Caki2 (cell line): ENCODE results near the gene RXRB. TPM values are rescaled to one million over a fixed set of nuclear protein-coding genes. Genes with fewer than 3 reads are reported as not detected.

Experiments used
- DNase-seq: peaks from one replicate; pipeline ENCODE4 v3.0.0-alpha.2; 2015; ENCODE audit warnings: low read depth
- in situ Hi-C: cut with HindIII; loops from 2 replicates; pipeline ENCODE4 v1.10.0; 2016; ENCODE audit warnings: low sequenced_read_pairs, low pct_unique_long_range_greater_than_20kb, mixed read lengths
- total RNA-seq: library from RNA; depleted of rRNA; stranded (reverse); fragments of >200 nt; shearing (Covaris generic); gene quantifications from 2 replicates; pipeline ENCODE4 v1.2.3, GENCODE V29; 2014; ENCODE audit warnings: low replicate concordance

RXRB gene
- total RNA-seq, 1 experiment from 2014 or later = 25.1 TPM

DNA sequence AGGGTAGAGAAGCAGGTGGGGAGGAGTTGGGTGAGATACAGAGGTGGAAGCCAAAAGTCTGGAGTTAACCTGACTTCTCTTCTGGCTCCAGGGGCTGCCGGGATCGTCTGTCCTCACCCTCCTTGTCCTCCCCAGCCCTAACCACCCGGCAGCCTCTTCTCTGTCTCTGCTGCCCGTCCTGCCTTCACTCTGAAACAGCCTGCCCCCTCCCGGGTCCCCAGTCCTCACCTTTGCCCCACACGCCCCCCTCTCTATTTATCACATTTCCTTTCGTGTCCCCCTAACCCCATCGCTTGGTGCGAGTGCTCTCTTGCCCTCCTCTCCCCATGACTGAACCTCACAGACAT lies 13.5 kb upstream of the RXRB start:
- in situ Hi-C loops = no loop called here
- DNase-seq = no peak

GRCh38 chr6:33213166-33213988 lies 12.9 kb upstream of the RXRB start:
- in situ Hi-C loops = no loop called here
- no peak for DNase-seq

GRCh38 chr6:33212857-33213165 lies 12.3 kb upstream of the RXRB start:
- in situ Hi-C loops = no loop called here
- no peak for DNase-seq

DNA sequence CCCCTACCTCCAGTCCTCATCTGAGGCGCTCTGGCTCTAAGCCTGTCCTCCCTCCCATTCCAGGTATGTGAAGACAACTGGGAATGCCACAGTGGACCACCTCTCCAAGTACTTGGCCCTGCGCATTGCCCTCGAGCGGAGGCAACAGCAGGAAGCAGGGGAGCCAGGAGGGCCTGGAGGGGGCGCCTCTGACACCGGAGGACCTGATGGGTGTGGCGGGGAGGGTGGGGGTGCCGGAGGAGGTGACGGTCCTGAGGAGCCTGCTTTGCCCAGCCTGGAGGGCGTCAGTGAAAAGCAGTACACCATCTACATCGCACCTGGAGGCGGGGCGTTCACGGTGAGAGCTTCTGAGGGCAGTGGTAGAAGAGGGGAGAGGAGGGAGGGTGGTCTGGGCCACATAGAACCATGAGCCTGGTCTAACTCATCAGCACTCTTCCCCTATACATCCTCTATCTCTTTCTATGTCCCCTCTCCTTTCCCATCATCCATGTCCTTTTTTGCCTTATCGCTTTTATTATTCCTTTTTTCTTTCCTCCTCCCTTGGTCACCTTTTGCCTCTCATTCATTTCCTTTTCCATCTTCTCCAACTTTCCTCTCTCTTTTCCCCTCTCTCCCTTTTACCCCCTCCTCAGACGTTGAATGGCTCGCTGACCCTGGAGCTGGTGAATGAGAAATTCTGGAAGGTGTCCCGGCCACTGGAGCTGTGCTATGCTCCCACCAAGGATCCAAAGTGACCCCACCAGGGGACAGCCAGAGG lies 11.4 kb upstream of the RXRB start:
- in situ Hi-C loops = no loop called here
- DNase-seq = no peak

DNA sequence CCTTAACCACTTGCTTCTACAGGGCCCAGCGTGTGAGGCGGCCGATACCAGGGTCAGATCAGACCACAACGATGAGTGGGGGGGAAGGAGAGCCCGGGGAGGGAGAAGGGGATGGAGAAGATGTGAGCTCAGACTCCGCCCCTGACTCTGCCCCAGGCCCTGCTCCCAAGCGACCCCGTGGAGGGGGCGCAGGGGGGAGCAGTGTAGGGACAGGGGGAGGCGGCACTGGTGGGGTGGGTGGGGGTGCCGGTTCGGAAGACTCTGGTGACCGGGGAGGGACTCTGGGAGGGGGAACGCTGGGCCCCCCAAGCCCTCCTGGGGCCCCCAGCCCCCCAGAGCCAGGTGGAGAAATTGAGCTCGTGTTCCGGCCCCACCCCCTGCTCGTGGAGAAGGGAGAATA lies 10.7 kb upstream of the RXRB start:
- no peak for DNase-seq
- in situ Hi-C loops = no loop called here

- in situ Hi-C loops = no loop called here
- no peak for DNase-seq
Observed at GRCh38 chr6:33209856-33210255, 9.4 kb upstream of the RXRB start.

DNA sequence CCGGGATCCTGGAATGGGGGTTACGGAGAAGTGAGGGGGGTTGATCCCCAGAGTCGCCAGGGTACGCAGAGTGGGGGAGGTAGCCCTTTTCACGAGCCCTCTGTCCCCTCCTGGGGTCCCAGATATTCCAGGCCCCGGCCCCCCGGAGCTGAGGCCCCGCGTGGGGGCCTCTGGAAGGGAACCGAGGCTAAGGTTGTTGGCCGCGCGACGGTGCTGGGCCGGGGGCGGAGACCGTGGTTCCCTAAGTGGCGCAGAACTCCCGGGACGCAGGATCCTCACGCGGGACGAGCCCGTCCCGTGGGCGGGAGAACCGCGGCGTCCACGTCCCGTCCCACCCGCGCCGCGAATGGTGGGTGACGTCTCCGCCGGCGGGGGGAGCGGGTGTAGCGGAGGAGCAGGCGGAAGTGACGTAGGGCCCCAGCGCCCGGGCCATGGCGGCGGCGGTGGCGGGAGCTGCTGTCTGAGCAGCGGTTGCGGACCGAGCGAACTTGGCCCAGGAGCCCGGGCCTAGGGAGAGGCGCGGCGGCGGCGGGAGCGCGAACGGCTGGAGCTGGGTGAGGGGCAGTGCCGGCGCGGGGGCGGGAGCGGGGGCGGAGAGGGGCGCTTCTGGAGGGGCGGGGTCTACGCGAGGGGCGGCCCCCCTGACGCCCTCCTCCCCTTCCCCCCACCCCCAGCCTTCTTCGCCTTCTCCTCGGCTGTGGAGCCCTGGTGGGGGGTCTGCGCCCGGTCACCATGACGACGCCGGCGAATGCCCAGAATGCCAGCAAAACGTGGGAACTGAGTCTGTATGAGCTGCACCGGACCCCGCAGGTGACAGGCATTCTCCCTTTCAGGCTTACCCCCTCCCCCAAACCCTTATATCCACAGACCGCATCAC lies 7.9 kb upstream of the RXRB start, which contains the start of gene RING1:
Gene RING1, plus strand, starts transcription at position 410 of the 877 bp plus-strand sequence. Its CDS starts 323 bp downstream, at position 733.
- peak; percentile 58 for DNase-seq
- in situ Hi-C loops = no loop called here

DNA sequence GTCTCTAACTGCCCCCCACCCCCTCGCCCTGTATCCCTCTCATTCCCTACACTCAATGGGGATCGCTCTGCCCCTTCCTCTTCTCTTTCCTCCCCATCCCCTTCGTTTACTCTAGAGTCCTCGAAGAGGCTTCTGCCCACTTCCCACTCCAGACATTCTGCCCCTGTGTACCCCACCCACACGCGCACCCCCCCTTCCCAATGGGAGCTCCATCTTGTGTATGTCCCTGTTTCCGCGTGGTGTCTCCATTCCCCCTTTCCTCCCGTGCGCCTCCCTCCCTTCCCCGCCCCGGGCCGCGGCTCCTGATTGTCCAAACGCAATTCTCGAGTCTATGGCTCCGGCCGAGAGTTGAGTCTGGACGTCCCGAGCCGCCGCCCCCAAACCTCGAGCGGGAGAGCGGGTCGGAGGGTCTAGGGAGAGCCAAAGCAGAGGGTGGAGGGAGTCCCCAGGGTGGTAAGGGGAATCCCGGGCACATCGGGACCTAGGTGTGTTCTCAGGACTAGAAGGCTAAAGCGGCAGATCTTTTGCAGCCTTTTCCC lies 7.2 kb upstream of the RXRB start:
- no peak for DNase-seq
- in situ Hi-C loops = no loop called here

DNA sequence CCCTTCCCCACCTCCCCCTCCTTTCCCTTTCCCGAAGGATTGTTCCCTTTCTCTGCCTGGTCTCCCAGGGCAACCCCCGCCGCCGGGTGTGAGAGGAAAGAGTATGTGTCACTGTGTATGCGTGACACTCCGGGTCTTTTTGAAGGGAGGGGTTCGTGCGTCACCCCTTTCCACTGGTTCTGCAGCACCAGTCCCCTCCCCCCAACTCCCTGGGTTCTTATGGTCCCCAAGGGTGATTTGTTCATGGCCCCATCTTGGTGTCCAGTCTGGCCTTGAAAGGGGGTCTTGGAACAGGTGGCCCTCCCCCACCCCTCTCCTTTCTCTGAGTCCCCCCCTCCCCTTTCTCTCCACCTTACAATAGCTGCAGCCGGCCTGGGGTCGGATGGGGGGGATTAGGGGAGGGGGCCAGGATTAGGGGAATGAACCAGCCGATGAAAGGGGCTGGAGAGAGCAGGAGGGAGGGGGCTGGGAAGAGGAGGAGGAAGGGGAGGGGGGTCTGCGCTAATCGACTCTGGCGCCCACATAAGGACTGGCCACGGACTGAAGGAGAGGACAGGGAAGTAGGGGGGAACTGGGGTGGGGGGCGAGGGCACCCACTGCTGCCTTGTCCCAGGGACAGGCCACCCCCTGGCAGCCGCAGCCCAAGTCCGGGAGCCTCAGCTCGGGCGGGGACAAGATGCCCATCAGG lies 6.5 kb upstream of the RXRB start:
- no peak for DNase-seq
- in situ Hi-C loops = no loop called here

GRCh38 chr6:33206027-33206863 lies 5.8 kb upstream of the RXRB start:
- in situ Hi-C loops = no loop called here
- DNase-seq = no peak

GRCh38 chr6:33205191-33206026 lies 4.9 kb upstream of the RXRB start:
- peak; percentile 81 for DNase-seq
- in situ Hi-C loops = no loop called here

DNA sequence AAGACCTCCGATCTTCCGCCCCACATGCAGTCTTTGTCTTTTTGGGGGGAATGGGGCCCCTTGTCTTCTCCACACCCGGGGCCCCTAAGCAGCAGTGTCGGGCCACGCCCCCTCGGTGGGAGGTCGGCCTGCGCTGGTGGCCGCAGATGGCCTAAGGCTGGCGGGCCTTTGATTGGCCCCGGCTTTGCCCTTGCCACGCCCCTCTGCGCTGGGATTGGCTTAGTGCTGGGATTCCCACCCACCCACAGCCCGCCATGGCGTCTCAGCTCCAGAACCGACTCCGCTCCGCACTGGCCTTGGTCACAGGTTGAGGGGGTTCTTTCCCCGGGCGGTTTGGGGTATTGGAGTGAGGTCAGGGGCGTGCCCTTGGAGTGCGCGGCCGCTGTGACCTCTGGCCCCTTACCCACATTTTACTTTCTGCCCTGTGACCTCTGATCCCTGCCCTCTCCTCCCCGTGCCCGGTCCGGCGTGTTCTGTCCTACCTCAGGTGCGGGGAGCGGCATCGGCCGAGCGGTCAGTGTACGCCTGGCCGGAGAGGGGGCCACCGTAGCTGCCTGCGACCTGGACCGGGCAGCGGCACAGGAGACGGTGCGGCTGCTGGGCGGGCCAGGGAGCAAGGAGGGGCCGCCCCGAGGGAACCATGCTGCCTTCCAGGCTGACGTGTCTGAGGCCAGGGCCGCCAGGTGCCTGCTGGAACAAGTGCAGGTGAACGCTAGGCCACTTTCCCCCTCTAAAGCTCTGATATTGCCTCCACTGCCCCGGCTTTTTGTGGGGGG lies 4.1 kb upstream of the RXRB start, which contains the start of gene HSD17B8:
Gene HSD17B8, plus strand, starts transcription at position 241 of the 776 bp plus-strand sequence. Its CDS starts 14 bp downstream, at position 255.
- DNase-seq = peak; percentile 83
- in situ Hi-C loops = no loop called here

GRCh38 chr6:33204165-33204414 lies 3.6 kb upstream of the RXRB start:
- DNase-seq = no peak
- in situ Hi-C loops = no loop called here

DNA sequence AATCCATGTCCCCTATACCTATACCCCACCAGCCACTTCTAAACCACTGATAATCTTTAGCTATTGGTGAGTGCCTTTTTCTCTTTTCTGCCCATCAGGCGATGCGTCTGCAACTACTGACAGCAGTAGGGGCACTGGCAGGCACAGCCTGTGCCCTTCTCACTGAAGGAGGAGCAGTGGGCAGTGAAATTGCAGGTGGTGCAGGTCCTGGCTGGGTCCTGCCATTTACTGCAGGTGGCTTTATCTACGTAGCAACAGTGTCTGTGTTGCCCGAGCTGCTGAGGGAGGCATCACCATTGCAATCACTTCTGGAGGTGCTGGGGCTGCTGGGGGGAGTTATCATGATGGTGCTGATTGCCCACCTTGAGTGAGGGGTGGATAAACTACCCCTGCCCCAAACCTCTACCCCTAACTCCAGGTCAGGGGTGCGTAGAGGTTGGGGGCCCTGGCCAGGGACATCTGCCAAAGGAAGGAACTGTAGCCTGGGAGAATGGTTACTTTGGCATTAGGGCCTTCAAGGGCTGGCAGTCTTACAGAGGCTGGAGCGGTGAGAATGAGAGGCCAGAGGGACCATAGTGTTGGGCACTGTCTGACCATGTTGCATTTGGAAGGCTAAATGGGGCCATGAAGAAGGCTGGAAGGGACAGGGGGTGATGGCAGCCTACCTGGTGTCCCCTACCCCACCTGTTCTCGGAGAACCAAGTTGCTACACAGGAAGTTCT lies 3.1 kb upstream of the RXRB start:
- in situ Hi-C loops = no loop called here
- no peak for DNase-seq

- no peak for DNase-seq
- in situ Hi-C loops = no loop called here
Observed at GRCh38 chr6:33202799-33203198, 2.3 kb upstream of the RXRB start.
